HG03025 (cell line): ENCODE data around the gene RALGPS1.

ENCODE experiments used
- ATAC-seq: cut with Tn5 transposase; IDR thresholded peaks from one replicate; pipeline ENCODE4 v1.9.1; 2021; ENCODE audit warnings: mild to moderate bottlenecking, moderate library complexity; ENCODE audit not compliant: unreplicated experiment, low FRiP score

Gene RALGPS1

GRCh38 chr9:127225801-127226625 lies 311.4 kb downstream of the RALGPS1 start:
- ATAC-seq = no peak

DNA sequence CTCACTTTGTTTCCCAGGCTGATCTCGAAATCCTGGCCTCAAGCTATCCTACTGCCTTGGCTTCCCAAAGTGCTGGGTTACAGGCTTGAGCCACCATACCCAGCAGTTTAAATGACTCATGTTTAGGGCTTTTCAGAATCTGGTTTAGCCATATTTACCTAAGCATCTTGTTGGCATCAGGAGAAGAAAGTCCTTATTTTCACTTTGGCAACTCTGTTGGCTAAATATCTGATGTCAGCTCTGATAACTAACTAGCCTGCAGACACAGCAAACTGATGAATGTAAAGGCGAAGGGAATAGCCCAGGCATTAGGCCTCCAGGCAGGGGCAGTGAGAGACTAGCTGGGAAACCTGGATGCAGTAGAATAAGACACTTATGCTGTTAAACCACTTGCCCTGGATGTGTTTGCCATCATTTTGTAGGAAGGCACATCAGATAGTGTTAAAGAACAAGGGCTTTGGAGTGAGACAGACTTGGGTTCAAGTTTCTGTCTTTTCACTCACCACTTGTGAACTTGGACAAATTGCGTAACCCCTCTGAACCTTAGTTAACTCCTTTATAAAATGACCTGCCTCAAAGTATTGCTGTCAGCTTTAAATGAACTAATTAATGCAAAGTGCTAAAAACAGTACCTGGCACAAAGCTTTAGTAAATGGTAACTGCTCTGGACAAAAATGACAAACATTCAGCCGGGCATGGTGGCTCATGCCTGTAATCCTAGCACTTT lies 315.3 kb downstream of the RALGPS1 start:
- ATAC-seq = no peak

DNA sequence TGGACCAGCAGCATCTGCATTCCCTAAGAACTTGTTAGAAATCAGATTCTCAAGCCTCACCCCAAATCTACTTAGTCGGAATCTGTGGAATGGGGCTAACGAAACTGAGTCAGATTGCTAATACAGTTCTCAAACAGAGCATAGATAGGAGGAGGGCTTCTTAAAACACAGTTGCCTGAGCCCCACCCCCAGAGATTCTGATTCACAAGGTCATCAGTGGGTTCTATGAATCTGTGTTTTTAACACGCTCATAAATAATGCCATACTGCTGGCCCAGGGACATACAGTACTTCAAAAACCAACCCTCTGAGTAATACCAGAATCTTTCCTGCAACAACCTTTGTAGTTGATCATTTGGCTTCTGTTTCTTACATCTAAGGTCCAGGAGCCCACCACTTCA lies 317.1 kb downstream of the RALGPS1 start:
- ATAC-seq = no peak

DNA sequence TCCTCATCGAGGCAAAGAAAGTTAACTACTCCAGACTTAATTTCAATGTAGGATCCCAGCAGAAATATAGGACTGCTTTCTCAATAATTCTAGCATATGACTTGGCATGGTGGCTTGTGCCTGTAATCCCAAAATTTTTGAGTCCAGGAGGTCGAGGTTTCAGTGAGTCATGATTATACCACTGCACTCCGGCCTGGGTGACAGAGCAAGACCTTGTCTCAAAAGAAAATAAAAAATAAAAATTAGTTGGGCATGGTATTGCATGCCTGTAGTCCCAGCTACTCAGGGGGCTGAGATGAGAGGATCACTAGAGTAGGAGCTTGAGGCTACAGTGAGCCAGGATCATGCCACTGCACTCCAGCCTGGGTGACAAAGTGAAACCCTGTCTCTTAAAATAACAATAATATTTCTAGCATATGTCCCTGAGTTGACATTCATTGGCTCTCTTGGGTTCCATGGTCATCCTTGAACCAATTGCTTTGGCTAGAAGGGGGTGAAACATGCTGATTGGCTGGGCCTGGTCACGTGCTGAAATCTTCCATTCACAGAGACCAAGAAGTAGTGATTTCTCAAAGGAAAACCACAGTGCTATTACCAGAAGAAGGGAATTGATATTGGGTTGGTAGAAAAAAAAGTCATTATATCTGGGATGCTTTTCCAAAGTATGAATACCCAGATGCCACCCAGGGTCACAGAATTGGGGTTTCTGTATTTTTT lies 318.4 kb downstream of the RALGPS1 start:
- ATAC-seq = no peak

DNA sequence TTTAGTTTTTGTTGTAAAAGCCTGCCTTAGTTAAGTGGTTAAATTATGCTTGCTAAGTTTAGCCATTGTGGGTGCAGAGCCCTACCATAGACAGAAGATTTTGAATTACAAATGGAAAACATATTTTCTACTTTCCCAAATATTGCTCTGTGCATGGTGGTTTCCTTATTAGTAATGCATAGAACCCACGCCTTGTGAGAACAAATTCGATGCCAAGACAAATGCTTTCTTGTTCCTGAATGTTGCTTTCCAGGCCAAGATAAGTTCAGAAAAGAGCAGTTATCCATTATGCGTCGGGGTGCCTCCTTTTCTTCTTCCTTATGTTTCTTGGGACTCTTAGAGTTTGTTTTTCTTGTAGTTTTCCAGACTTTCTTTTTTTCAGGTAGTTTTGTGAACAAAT lies 319.0 kb downstream of the RALGPS1 start:
- no peak for ATAC-seq

GRCh38 chr9:127233989-127234388 lies 319.4 kb downstream of the RALGPS1 start:
- ATAC-seq = no peak

- ATAC-seq = no peak
These were observed 323.2 kb downstream of the RALGPS1 start for GRCh38 chr9:127237801-127238200.

GRCh38 chr9:127241354-127241753 lies 326.8 kb downstream of the RALGPS1 start:
- ATAC-seq = no peak

- peak; percentile 93 for ATAC-seq
These were observed 330.3 kb downstream of the RALGPS1 start for GRCh38 chr9:127244609-127245601.

DNA sequence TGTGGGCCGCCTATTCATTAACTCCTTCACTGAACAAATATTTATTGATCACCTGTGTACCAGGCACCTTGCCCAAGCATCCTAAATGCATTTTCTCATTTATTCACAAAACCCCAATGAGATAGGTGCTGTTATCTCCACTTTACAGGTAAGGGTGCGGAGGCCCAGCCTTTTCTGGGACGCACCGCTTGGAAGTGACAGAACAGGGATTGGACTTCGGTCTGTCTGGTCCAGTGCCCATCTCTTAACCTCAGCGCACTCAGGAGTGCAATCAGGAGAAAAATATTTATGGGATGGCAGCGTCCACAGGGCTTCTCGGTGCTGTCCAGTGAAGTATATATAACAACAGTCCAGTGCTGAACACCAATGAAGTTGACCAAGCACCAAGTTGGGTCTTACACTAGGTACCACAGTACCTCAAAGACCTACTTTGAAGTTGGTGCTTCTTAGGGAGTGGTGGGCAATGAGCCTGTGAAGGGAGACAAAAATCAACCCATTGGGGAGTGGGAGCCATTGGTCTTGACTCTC lies 331.1 kb downstream of the RALGPS1 start:
- ATAC-seq = no peak

DNA sequence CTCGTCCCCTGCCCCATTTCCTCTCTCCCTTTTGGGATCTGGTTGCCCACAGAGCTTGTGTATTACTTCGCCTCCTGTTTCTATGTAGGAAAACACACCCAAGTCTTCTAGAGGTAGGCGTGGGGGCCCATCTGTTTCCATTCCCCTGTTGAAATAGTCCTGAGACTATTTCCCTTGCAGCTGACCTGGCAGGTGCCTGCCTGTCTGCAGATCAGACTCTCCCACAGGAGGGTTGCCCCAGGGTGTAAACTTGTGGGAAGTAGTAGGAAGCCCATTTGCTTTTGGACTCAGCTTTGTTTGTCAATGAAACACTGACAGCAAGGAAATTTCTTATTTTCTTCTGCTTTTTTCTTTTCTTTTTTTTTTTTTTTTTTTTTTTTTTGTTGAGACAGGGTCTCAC lies 333.7 kb downstream of the RALGPS1 start:
- no peak for ATAC-seq

DNA sequence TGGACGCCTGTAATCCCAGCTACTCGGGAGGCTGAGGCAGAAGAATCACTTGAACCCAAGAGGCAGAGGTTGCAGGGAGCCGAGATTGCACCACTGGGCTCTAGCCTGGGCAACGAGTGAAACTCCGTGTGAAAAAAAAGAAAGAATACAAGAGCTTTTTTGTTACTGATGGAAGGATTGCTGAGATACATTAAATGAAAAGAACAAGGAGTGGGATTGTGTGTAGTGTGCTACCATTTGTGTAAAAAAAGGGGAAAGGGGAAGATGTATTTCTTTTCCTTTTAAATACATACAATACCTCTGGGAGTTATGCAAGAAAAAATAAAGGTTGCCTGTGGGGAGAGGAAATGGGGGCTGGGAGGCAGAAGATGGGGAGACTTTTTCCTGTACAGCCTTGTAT lies 335.3 kb downstream of the RALGPS1 start:
- ATAC-seq = no peak

GRCh38 chr9:127250896-127251391 lies 336.4 kb downstream of the RALGPS1 start:
- no peak for ATAC-seq

DNA sequence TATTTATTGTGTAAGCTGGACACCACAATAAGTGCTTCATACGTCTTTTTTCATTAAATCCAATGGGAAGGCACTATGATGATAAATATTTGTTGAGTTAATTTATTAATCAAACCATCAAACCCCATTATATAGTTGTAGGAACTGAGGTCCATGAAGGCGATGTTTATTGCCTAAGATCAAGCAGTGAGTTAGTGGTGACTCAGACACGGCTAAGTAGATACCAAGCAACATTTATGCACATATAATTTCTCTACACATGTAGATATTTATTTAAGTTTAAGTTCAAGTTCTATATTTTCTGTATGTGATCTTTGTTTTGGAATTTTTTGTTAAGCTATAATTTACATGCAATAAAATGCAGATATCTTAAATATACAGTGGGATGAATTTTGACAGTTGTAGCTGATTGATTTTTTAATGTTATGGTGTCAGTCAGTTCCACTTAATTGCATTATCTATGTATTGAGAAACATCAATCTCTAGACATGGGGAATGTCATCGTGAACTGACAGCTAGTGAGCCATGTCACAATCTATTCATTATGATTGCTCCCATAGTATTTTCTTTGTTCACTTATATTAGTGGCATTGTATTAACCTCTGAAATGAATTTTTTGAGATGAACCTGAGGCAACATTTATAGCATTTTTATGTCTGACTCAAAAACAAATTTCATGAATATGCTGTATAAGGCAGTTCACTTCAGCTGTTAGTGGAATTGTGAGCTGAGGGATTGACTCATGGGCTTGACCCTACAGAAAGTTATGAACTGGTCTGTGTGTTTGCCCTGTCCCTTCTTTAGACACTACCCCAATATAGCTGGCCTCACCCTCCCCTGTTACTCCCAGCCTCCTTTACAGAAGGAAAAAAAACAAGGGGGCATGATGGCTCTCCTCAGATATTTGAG lies 338.1 kb downstream of the RALGPS1 start:
- ATAC-seq = no peak

GRCh38 chr9:127253446-127253845 lies 338.9 kb downstream of the RALGPS1 start:
- no peak for ATAC-seq

DNA sequence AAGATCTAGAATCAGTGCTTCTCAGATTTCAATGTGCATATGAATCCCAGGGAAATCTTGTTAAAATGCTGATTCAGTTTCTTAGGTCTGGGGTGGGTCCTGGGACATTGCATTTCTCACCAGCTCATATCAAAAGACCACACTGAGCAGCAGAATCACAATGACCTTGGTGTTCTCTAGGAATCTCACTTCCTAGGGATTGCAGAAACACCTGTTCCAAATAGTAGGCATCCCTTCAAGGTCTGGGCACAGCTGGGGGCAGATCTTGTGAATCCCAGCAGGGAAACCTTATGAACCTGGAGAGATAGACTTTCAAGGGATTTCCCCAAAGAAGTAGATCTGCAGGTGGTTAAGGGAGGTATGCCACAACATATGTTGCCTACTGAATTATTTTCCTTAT lies 341.1 kb downstream of the RALGPS1 start:
- no peak for ATAC-seq

DNA sequence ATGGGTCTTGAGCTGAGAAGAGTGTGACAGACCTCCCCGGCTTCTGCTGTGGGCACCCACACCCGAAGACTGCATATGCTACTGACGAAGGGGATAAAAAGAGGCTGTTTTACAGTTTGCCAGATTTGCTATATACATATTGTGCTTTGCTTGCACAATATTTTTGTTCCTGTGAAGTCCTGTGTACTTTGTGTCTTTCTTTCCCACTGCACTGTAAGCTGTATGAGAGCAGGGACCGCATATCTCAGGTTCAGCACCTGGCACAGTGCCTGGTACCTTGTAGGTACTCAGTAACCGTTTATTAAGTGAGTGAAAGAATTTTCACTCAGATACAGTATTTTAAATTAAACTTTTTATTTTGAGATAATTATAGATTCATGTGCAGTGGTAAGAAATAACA lies 341.7 kb downstream of the RALGPS1 start:
- ATAC-seq = no peak

DNA sequence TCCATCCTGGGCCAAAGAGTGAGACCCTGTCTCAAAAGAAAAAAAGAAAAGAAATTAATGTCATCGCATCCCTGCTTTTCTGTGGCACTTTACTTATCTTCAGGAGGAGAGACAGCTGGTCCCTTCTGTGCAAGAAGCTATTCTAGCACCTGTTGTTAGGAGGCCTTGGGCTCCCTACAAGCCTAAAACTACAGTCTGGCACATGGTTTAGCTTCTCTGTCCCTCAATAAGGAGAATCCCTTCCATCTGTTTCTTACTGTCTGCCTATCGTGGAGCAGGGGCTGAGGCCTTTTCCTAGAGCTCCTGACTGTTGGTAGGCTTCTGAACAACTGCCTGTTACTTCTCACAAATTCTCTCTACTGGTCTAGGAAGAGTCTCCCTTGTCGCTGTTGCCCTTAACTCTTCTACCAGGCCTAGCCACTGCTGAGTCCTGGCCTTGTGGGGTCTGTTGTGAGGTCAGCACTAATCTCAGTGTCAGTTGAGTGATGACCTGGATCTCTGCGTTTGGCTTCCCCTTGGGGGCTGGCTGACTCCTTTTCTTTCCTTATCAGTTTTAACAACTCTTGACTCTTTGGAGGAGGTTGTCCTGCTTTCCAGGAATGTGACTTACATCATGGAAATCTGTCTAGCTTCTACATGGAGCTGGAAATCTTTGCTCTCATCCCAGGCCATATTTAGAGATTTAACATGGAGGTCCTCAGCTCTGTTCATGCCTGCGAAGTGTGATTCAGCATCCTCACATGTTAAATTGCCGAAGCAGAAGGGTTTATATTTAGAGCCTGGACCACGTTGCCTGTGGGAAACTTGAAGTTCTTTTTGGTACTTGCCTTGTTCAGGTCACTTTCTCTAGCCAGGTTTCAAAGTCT lies 344.3 kb downstream of the RALGPS1 start:
- ATAC-seq = no peak
